ENCODE results near the gene MLF2. TPM values are rescaled to one million over a fixed set of nuclear protein-coding genes. Genes with fewer than 3 reads are reported as not detected.

The MLF2 gene
- polyA plus RNA-seq, 2 of the 4 experiments (the other 2 are of a cell fraction), result 295 to 302 TPM

DNA sequence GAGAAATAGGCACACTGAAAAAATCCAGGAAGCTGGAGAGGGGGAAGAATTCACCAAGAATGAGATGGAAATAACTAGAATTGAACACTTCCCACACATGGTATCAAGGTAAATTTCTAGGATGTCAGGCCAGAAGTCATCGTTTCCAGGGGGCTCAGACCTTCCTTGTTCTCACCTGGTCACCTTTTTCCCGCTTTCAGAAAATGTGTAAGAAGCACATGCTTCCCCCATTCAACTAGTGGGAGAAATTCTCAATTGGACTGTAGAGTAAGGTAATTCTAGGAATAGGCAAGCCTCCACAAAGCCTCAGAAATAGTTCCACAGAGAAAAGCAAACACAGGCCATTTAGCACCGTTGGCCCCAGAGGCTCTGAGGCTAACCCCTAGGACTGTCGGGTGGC, 10.4 kb upstream of the MLF2 start:
- ATAC-seq (no peak), FAIRE-seq (no peak), DNase-seq (ENCODE audit: low read depth in 1 of 2, low spot score in 1 of 2) (no peak)
- ChIA-PET POLR2A (interaction anchor here (1.2 to 1.7 kb wide), 2 partner anchors 10 to 39 kb away, joined by 3 to 12 read pairs; partner anchors contain the start of genes COPS7A and MLF2), CTCF (interaction anchor here (0.5 to 13.7 kb wide), 4 partner anchors 10 to 217 kb away, joined by 3 to 670 read pairs (median 29); partner anchors contain the start of genes CD4, LAG3, MLF2 and PTMS)
- Histone ChIP-seq H3K4me3 (peak overlapping the region; percentile 20), H3K4me1 (peaks cover 30% of the 10 kb centered on the region), H3K27ac (peak overlapping the region; percentile 95 to 99), H3K9me3 (no peaks in the 10 kb centered on the region), H3K4me2 (peak overlapping the region; percentile 76)
- TF ChIP-seq SREBF2 (IDR thresholded peaks at IDR 0.05) (no peak), GATA3 (IDR thresholded peaks at IDR 0.05; ENCODE audit: borderline replicate concordance) (no peak), TFCP2L1 (CRISPR knock-in tag; IDR thresholded peaks at IDR 0.05) (no peak), RNF2 (IDR thresholded peaks at IDR 0.05; ENCODE audit: borderline replicate concordance, low read depth) (no peak), HOXB13 (CRISPR knock-in tag; IDR thresholded peaks at IDR 0.05; ENCODE audit: low read depth) (peak; percentile 64; the same call in 1 of the 2 replicates), TP53 (CRISPR knock-in tag; IDR thresholded peaks at IDR 0.05) (no peak), CEBPB (IDR thresholded peaks at IDR 0.05) (no peak), ZFP36 (IDR thresholded peaks at IDR 0.05; ENCODE audit: borderline replicate concordance, partially characterized antibody) (no peak), CHD2 (IDR thresholded peaks at IDR 0.05; ENCODE audit: low read length, partially characterized antibody) (no peak), FOSB (CRISPR knock-in tag; IDR thresholded peaks at IDR 0.05) (no peak), CHD4 (IDR thresholded peaks at IDR 0.05; ENCODE audit: borderline replicate concordance) (no peak), HEYL (CRISPR knock-in tag; IDR thresholded peaks at IDR 0.05) (no peak)
- TF ChIP-seq, protein P1, sequence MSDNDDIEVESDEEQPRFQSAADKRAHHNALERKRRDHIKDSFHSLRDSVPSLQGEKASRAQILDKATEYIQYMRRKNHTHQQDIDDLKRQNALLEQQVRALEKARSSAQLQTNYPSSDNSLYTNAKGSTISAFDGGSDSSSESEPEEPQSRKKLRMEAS (IDR thresholded peaks at IDR 0.05), result peak; percentile 56
- TF ChIP-seq, protein P2, sequence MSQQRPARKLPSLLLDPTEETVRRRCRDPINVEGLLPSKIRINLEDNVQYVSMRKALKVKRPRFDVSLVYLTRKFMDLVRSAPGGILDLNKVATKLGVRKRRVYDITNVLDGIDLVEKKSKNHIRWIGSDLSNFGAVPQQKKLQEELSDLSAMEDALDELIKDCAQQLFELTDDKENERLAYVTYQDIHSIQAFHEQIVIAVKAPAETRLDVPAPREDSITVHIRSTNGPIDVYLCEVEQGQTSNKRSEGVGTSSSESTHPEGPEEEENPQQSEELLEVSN (IDR thresholded peaks at IDR 0.05; ENCODE audit: borderline replicate concordance, low read depth), result peak; percentile 81; the same call in 1 of the 2 replicates
- TF ChIP-seq, protein P3, sequence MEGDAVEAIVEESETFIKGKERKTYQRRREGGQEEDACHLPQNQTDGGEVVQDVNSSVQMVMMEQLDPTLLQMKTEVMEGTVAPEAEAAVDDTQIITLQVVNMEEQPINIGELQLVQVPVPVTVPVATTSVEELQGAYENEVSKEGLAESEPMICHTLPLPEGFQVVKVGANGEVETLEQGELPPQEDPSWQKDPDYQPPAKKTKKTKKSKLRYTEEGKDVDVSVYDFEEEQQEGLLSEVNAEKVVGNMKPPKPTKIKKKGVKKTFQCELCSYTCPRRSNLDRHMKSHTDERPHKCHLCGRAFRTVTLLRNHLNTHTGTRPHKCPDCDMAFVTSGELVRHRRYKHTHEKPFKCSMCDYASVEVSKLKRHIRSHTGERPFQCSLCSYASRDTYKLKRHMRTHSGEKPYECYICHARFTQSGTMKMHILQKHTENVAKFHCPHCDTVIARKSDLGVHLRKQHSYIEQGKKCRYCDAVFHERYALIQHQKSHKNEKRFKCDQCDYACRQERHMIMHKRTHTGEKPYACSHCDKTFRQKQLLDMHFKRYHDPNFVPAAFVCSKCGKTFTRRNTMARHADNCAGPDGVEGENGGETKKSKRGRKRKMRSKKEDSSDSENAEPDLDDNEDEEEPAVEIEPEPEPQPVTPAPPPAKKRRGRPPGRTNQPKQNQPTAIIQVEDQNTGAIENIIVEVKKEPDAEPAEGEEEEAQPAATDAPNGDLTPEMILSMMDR (IDR thresholded peaks at IDR 0.05), result no peak
- WGBS (ENCODE audit: missing lambda C conversion rate), result 59% methylated on average over 4 of the region's 4 CpGs

DNA sequence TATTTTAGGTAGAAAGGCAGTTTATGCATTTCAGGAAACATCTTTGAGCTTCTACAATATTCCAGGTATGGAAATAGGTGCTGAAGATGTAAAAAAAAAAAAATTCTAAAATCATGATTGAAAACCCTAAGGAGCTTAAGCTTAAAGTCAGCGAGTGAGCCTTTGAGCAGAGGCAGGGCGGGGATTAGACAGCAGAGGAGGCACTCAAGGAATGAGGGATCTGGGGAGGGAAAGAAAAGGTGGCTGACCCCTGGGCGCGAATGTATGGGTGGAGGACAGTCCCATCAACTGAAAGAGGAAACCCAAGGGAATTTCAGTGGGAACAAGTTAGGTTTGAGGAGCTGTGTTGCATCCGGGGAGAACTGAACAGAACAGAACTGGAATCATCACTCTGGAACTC, 6.8 kb upstream of the MLF2 start:
- ATAC-seq (no peak), FAIRE-seq (no peak), DNase-seq (ENCODE audit: low read depth in 1 of 2, low spot score in 1 of 2) (no peak)
- CTCF ChIA-PET, result interaction anchor here (0.5 to 13.7 kb wide), 5 partner anchors 18 to 131 kb away, joined by 3 to 670 read pairs (median 4); partner anchors contain the start of genes CD4, LAG3, P3H3 and PTMS
- 91% methylated on average over 5 of the region's 5 CpGs for WGBS (ENCODE audit: missing lambda C conversion rate)
- TF ChIP-seq HOXA7 (CRISPR knock-in tag; IDR thresholded peaks at IDR 0.05) (no peak), TP53 (CRISPR knock-in tag; IDR thresholded peaks at IDR 0.05) (no peak), ZNF302 (CRISPR knock-in tag; IDR thresholded peaks at IDR 0.05) (no peak), CBX2 (IDR thresholded peaks at IDR 0.05; ENCODE audit: borderline replicate concordance, low read depth) (no peak), KDM5A (IDR thresholded peaks at IDR 0.05) (no peak), HOXB5 (CRISPR knock-in tag; IDR thresholded peaks at IDR 0.05) (no peak), TFCP2L1 (CRISPR knock-in tag; IDR thresholded peaks at IDR 0.05) (no peak), SMC3 (IDR thresholded peaks at IDR 0.05) (no peak)
- TF ChIP-seq, protein P4, sequence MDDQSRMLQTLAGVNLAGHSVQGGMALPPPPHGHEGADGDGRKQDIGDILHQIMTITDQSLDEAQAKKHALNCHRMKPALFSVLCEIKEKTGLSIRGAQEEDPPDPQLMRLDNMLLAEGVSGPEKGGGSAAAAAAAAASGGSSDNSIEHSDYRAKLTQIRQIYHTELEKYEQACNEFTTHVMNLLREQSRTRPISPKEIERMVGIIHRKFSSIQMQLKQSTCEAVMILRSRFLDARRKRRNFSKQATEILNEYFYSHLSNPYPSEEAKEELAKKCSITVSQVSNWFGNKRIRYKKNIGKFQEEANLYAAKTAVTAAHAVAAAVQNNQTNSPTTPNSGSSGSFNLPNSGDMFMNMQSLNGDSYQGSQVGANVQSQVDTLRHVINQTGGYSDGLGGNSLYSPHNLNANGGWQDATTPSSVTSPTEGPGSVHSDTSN (IDR thresholded peaks at IDR 0.05), result no peak
- TF ChIP-seq, protein P5, sequence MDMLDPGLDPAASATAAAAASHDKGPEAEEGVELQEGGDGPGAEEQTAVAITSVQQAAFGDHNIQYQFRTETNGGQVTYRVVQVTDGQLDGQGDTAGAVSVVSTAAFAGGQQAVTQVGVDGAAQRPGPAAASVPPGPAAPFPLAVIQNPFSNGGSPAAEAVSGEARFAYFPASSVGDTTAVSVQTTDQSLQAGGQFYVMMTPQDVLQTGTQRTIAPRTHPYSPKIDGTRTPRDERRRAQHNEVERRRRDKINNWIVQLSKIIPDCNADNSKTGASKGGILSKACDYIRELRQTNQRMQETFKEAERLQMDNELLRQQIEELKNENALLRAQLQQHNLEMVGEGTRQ (IDR thresholded peaks at IDR 0.05), result no peak
- TF ChIP-seq, protein P6, sequence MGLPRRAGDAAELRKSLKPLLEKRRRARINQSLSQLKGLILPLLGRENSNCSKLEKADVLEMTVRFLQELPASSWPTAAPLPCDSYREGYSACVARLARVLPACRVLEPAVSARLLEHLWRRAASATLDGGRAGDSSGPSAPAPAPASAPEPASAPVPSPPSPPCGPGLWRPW (IDR thresholded peaks at IDR 0.05), result no peak
- peaks cover 15% of the 10 kb centered on the region for H3K4me1 ChIP-seq
- H3K9me3 ChIP-seq, result no peaks in the 10 kb centered on the region
- H3K27ac ChIP-seq, result peak overlapping the region in 1 of 2 experiments; percentile 6; a peak in 2 of 6 replicates
- no peak overlapping the region for H3K4me2 ChIP-seq
- no peak overlapping the region for H3K4me3 ChIP-seq
- POLR2A ChIA-PET, result interaction anchor here (1.2 kb wide), 1 partner anchor 36 kb away, joined by 4 read pairs; the partner anchor contains the start of gene COPS7A

Data from A549 (cell line).